Mesendoderm (in vitro differentiated cells): ENCODE results near the gene KCNQ5.

Experiments used
- DNase-seq: peaks from one replicate; pipeline ENCODE4 v3.0.0; 2013
- H2AK5ac ChIP-seq: 2 replicates; pipeline ENCODE4 v1.6.1; 2013; ENCODE audit warnings: low read length, inconsistent platforms
- H2BK120ac ChIP-seq: 2 replicates; pipeline ENCODE4 v1.6.1; 2013; ENCODE audit warnings: low read depth, mild to moderate bottlenecking, low read length, moderate library complexity, mixed read lengths
- H2BK15ac ChIP-seq: replicated peaks from 2 replicates; pipeline ENCODE4 v1.6.1; 2013; ENCODE audit warnings: low read depth, mild to moderate bottlenecking, moderate library complexity
- H2BK5ac ChIP-seq: 2 replicates; pipeline ENCODE4 v1.6.1; 2013; ENCODE audit warnings: low read length, inconsistent platforms
- H3K18ac ChIP-seq: 2 replicates; pipeline ENCODE4 v1.6.1; 2013; ENCODE audit warnings: mild to moderate bottlenecking, low read length, mixed read lengths
- H3K23ac ChIP-seq: one replicate; pipeline ENCODE4 v1.6.1; 2013; ENCODE audit warnings: low read length
- H3K27ac ChIP-seq: 2 replicates; pipeline ENCODE4 v1.5.1; 2013; ENCODE audit warnings: low read depth, mild to moderate bottlenecking, inconsistent platforms, low read length, moderate library complexity
- H3K27me3 ChIP-seq: 2 replicates; pipeline ENCODE4 v1.6.1; 2013; ENCODE audit warnings: low read length, control low read depth, mild to moderate bottlenecking, inconsistent platforms; ENCODE audit not compliant: insufficient read depth, poor library complexity
- H3K36me3 ChIP-seq: 2 replicates; pipeline ENCODE4 v1.6.1; 2013; ENCODE audit warnings: low read length, inconsistent platforms; ENCODE audit not compliant: control insufficient read depth, insufficient read depth
- H3K4ac ChIP-seq: one replicate; pipeline ENCODE4 v1.6.1; 2013; ENCODE audit warnings: low read depth, mild to moderate bottlenecking, low read length, moderate library complexity
- H3K4me1 ChIP-seq: 2 replicates; pipeline ENCODE4 v1.6.1; 2013; ENCODE audit warnings: low read depth, low read length, inconsistent platforms; ENCODE audit not compliant: control insufficient read depth
- H3K4me2 ChIP-seq: 2 replicates; pipeline ENCODE4 v1.6.1; 2013; ENCODE audit warnings: low read length
- H3K4me3 ChIP-seq: 2 replicates; pipeline ENCODE4 v1.5.1; 2013; ENCODE audit warnings: mild to moderate bottlenecking, low read length
- H3K56ac ChIP-seq: one replicate; pipeline ENCODE4 v1.6.1; 2013; ENCODE audit warnings: low read length
- H3K79me1 ChIP-seq: 2 replicates; pipeline ENCODE4 v1.6.1; 2013; ENCODE audit warnings: low read length, inconsistent platforms
- H3K79me2 ChIP-seq: 2 replicates; pipeline ENCODE4 v1.6.1; 2013; ENCODE audit warnings: mild to moderate bottlenecking, low read length; ENCODE audit not compliant: control insufficient read depth, insufficient read depth
- H3K9ac ChIP-seq: 2 replicates; pipeline ENCODE4 v1.6.1; 2013; ENCODE audit warnings: low read length, inconsistent platforms
- H4K5ac ChIP-seq: one replicate; pipeline ENCODE4 v1.6.1; 2013; ENCODE audit warnings: low read length
- H4K8ac ChIP-seq: one replicate; pipeline ENCODE4 v1.6.1; 2013; ENCODE audit warnings: low read depth, mild to moderate bottlenecking, control low read depth, low read length, moderate library complexity
- WGBS: extraction: QIAGEN DNeasy Blood & Tissue Kit; methylation state at CpG from one replicate; pipeline ENCODE4 v1.1.7; 2013; ENCODE audit warnings: low lambda C conversion rate, missing lambda C conversion rate; ENCODE audit not compliant: insufficient coverage; ENCODE audit errors: extremely low coverage; 5-methylcytosine and 5-hydroxymethylcytosine counted together

Gene KCNQ5

GRCh38 chr6:73169633-73170032, 547.8 kb downstream of the KCNQ5 start:
- no peaks in the 10 kb centered on the region for H3K79me2 ChIP-seq
- no peak overlapping the region for H3K18ac ChIP-seq
- H2AK5ac ChIP-seq: no peak overlapping the region
- DNase-seq: no peak
- H3K36me3 ChIP-seq: no peaks in the 10 kb centered on the region
- H3K23ac ChIP-seq: no peak overlapping the region
- H2BK15ac ChIP-seq: no peak overlapping the region
- no peaks in the 10 kb centered on the region for H3K4me1 ChIP-seq
- H3K9ac ChIP-seq: no peak overlapping the region
- WGBS: no CpG with 5 or more reads among the region's 5 CpGs
- no peak overlapping the region for H4K8ac ChIP-seq
- no peak overlapping the region for H3K4me3 ChIP-seq
- no peak overlapping the region for H2BK120ac ChIP-seq
- H3K27ac ChIP-seq: no peak overlapping the region
- H3K56ac ChIP-seq: no peak overlapping the region
- H3K4me2 ChIP-seq: no peak overlapping the region
- no peaks in the 10 kb centered on the region for H3K79me1 ChIP-seq
- no peak overlapping the region for H4K5ac ChIP-seq
- H2BK5ac ChIP-seq: no peak overlapping the region
- no peak overlapping the region for H3K4ac ChIP-seq
- H3K27me3 ChIP-seq: no peaks in the 10 kb centered on the region

DNA sequence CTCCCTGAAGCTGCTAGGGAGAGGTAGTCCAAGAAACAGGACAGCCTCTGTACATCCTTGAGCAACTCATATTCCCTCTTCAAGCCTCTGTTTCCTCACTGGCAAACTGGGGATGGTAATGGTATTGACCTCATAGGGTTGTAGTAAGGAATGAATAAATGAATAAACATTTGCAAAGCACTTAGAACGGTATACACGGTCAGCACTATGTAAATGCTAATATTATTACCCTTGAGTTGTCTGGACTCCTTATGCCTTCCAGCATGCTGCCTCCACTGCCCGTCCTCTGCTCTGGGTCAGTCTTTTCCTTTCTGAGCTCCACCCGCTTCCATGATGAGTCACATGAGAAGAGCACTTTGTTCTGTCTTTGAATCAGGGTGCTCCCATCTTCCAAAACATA, 552.8 kb downstream of the KCNQ5 start:
- WGBS: no CpG with 5 or more reads among the region's 4 CpGs
- no peak for DNase-seq
- Histone ChIP-seq H3K4me3 (no peak overlapping the region), H3K4me1 (no peaks in the 10 kb centered on the region), H3K4ac (no peak overlapping the region), H3K79me1 (no peaks in the 10 kb centered on the region), H3K27me3 (no peaks in the 10 kb centered on the region), H3K23ac (no peak overlapping the region), H3K27ac (no peak overlapping the region), H2AK5ac (no peak overlapping the region), H3K18ac (no peak overlapping the region), H3K79me2 (no peaks in the 10 kb centered on the region), H3K4me2 (no peak overlapping the region), H2BK15ac (no peak overlapping the region), H3K36me3 (no peaks in the 10 kb centered on the region), H3K9ac (no peak overlapping the region), H2BK120ac (no peak overlapping the region), H2BK5ac (no peak overlapping the region), H4K8ac (no peak overlapping the region), H4K5ac (no peak overlapping the region), H3K56ac (no peak overlapping the region)

DNA sequence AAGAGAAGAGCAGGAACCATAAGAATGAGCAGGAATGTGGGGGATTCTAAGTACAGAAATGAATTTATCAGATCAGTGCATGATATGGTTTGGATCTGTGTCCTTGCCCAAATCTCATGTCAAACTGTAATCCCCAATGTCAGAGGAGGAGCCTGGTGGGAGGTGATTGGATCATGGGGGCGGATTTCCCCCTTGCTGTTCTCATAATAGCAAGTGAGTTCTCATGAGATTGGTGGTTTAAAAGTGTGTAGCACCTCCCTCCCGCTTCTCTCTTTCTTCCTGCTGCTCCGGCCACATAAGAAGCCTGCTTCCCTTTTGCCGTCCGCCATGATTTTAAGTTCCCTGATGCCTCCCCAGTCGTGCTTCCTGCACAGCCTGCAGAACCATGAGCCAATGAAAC, 554.2 kb downstream of the KCNQ5 start:
- Histone ChIP-seq H3K27ac (no peak overlapping the region), H3K9ac (no peak overlapping the region), H3K4me1 (no peaks in the 10 kb centered on the region), H3K4me2 (no peak overlapping the region), H3K18ac (no peak overlapping the region), H2BK120ac (no peak overlapping the region), H3K56ac (no peak overlapping the region), H3K79me2 (no peaks in the 10 kb centered on the region), H3K79me1 (no peaks in the 10 kb centered on the region), H2AK5ac (no peak overlapping the region), H3K4ac (no peak overlapping the region), H2BK5ac (no peak overlapping the region), H3K36me3 (no peaks in the 10 kb centered on the region), H3K23ac (no peak overlapping the region), H4K5ac (no peak overlapping the region), H2BK15ac (no peak overlapping the region), H3K27me3 (no peaks in the 10 kb centered on the region), H4K8ac (no peak overlapping the region), H3K4me3 (no peak overlapping the region)
- no peak for DNase-seq
- no CpG with 5 or more reads among the region's 6 CpGs for WGBS

- Histone ChIP-seq H2BK120ac (no peak overlapping the region), H3K9ac (no peak overlapping the region), H3K79me1 (no peaks in the 10 kb centered on the region), H3K27me3 (no peaks in the 10 kb centered on the region), H3K36me3 (no peaks in the 10 kb centered on the region), H3K4me3 (no peak overlapping the region), H3K23ac (no peak overlapping the region), H3K27ac (no peak overlapping the region), H4K8ac (no peak overlapping the region), H3K4me1 (no peaks in the 10 kb centered on the region), H4K5ac (no peak overlapping the region), H2BK15ac (no peak overlapping the region), H3K56ac (no peak overlapping the region), H2BK5ac (no peak overlapping the region), H3K79me2 (no peaks in the 10 kb centered on the region), H3K4ac (no peak overlapping the region), H3K18ac (no peak overlapping the region), H2AK5ac (no peak overlapping the region), H3K4me2 (no peak overlapping the region)
- no peak for DNase-seq
- no CpG with 5 or more reads among the region's 5 CpGs for WGBS
Measured at GRCh38 chr6:73177221-73177944, 555.5 kb downstream of the KCNQ5 start.

- Histone ChIP-seq H2BK120ac (no peak overlapping the region), H3K4me3 (no peak overlapping the region), H3K9ac (no peak overlapping the region), H4K8ac (no peak overlapping the region), H3K27me3 (no peaks in the 10 kb centered on the region), H3K4me1 (no peaks in the 10 kb centered on the region), H3K79me2 (no peaks in the 10 kb centered on the region), H3K79me1 (no peaks in the 10 kb centered on the region), H3K36me3 (no peaks in the 10 kb centered on the region), H3K4me2 (no peak overlapping the region), H3K56ac (no peak overlapping the region), H3K18ac (no peak overlapping the region), H3K27ac (no peak overlapping the region), H2BK5ac (no peak overlapping the region), H4K5ac (no peak overlapping the region), H3K23ac (no peak overlapping the region), H2AK5ac (no peak overlapping the region), H3K4ac (no peak overlapping the region), H2BK15ac (no peak overlapping the region)
- DNase-seq: no peak
- no CpG with 5 or more reads among the region's 6 CpGs for WGBS
Measured at GRCh38 chr6:73180076-73180738, 558.3 kb downstream of the KCNQ5 start.
